Upper lobe of left lung (tissue), 4 donors: ENCODE data around the gene LARP4B.

Experiments
- POLR2A ChIP-seq, 4 donors: fragments of 450-650 bp; IDR thresholded peaks; one replicate each; pipeline ENCODE4 v1.5.1; 2016 to 2017; ENCODE audit warnings: antibody characterized with exemption in 4 of 4, mild to moderate bottlenecking in 2 of 4
- POLR2AphosphoS5 ChIP-seq, 2 donors: sonication (generic); formaldehyde crosslinking; IDR thresholded peaks; one replicate each; pipeline ENCODE4 v1.5.1; 2017; ENCODE audit warnings: antibody characterized with exemption in 2 of 2
- TF ChIP-seq, protein P1 (sequence below), 6 experiments: fragments of 450-650 bp in 4 of 6; fragments of 200-600 bp in 2 of 6; sonication (generic) in 2 of 6; IDR thresholded peaks; one replicate each; pipeline ENCODE4 v1.5.1; 2016 to 2019; ENCODE audit warnings: antibody characterized with exemption in 6 of 6

DNA sequence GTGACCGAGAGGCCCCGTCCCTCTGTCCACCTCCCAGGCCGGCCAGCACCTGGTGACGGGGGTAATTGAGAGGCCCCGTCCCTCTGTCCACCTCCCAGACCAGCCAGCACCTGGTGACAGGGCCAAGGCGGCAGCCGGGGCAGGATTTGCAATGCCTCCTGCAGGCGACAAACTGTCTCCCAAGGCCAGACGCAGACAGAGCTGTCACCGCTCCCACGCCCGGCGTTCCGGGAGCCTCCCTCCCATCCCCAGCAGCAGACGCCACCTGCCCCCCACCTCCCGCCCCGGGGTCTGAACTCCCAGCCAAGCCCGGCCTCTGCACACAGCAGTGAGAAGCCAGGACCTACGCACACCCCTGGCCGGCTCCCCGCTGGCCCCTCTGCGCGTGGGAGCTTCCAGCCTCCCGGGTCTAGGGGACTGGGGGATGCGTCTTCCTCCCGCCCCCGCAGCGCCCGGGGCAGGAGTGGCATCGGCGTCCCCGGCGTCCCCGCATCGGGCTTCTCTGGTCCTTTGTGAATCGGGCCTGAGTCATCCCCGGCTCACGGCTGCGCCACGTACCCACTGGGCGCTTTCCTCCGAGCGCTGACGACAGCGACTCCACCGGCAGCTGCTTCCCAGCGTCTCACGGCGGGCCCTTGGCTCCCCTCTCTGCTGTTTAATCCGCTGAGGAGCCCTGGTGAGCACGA lies 147.0 kb downstream of the LARP4B start:
- TF ChIP-seq POLR2AphosphoS5 (IDR thresholded peaks at IDR 0.05) (no peak), POLR2A (IDR thresholded peaks at IDR 0.05) (no peak)
- TF ChIP-seq, protein P1, sequence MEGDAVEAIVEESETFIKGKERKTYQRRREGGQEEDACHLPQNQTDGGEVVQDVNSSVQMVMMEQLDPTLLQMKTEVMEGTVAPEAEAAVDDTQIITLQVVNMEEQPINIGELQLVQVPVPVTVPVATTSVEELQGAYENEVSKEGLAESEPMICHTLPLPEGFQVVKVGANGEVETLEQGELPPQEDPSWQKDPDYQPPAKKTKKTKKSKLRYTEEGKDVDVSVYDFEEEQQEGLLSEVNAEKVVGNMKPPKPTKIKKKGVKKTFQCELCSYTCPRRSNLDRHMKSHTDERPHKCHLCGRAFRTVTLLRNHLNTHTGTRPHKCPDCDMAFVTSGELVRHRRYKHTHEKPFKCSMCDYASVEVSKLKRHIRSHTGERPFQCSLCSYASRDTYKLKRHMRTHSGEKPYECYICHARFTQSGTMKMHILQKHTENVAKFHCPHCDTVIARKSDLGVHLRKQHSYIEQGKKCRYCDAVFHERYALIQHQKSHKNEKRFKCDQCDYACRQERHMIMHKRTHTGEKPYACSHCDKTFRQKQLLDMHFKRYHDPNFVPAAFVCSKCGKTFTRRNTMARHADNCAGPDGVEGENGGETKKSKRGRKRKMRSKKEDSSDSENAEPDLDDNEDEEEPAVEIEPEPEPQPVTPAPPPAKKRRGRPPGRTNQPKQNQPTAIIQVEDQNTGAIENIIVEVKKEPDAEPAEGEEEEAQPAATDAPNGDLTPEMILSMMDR (IDR thresholded peaks at IDR 0.05): no peak
